DOHH2 (cell line): ENCODE results near the gene CCDC17.

ENCODE experiments used
- H3F3A ChIP-seq: fragments of 200-600 bp; sonication (generic), shearing (Covaris generic); 2 replicates; pipeline ENCODE4 v1.6.0; 2016; ENCODE audit warnings: antibody characterized with exemption, mild to moderate bottlenecking; ENCODE audit not compliant: control insufficient read depth, insufficient read depth
- H3K27ac ChIP-seq: fragments of 200-600 bp; sonication (generic); 2 replicates; pipeline ENCODE4 v1.5.1; 2014; ENCODE audit warnings: low read depth, mild to moderate bottlenecking, low read length, moderate library complexity
- H3K27me3 ChIP-seq: fragments of 200-600 bp; sonication (generic); 2 replicates; pipeline ENCODE4 v1.6.1; 2014; ENCODE audit warnings: mild to moderate bottlenecking, low read length, mixed read lengths; ENCODE audit not compliant: control insufficient read depth
- H3K36me3 ChIP-seq: fragments of 200-600 bp; sonication (generic); 2 replicates; pipeline ENCODE4 v1.6.1; 2014; ENCODE audit warnings: mild to moderate bottlenecking, low read length, moderate library complexity, mixed read lengths; ENCODE audit not compliant: control insufficient read depth
- H3K4me1 ChIP-seq: fragments of 200-600 bp; sonication (generic); 2 replicates; pipeline ENCODE4 v1.6.1; 2014; ENCODE audit warnings: mild to moderate bottlenecking, low read length, mixed read lengths; ENCODE audit not compliant: control insufficient read depth
- H3K4me2 ChIP-seq: fragments of 200-600 bp; sonication (generic); 2 replicates; pipeline ENCODE4 v1.6.0; 2014; ENCODE audit warnings: mild to moderate bottlenecking, low read length, moderate library complexity
- H3K4me3 ChIP-seq: fragments of 200-600 bp; sonication (generic); 2 replicates; pipeline ENCODE4 v1.5.1; 2014; ENCODE audit warnings: mild to moderate bottlenecking, low read length, mixed read lengths
- H3K79me2 ChIP-seq: fragments of 200-600 bp; sonication (generic); 2 replicates; pipeline ENCODE4 v1.6.1; 2014; ENCODE audit warnings: mild to moderate bottlenecking, low read length, mixed read lengths; ENCODE audit not compliant: control insufficient read depth
- H3K9me2 ChIP-seq: fragments of 200-600 bp; sonication (generic); replicated peaks from 2 replicates; pipeline ENCODE4 v1.6.1; 2014; ENCODE audit warnings: mild to moderate bottlenecking, low read length, mixed read lengths; ENCODE audit not compliant: control insufficient read depth
- H3K9me3 ChIP-seq: fragments of 200-600 bp; sonication (generic); 2 replicates; pipeline ENCODE4 v1.6.1; 2014; ENCODE audit warnings: antibody characterized with exemption, low read length, mixed read lengths; ENCODE audit not compliant: control insufficient read depth, insufficient read depth
- H4K20me1 ChIP-seq: fragments of 200-600 bp; sonication (generic); 2 replicates; pipeline ENCODE4 v1.6.0; 2014; ENCODE audit warnings: low read depth, mild to moderate bottlenecking, antibody characterized with exemption, low read length, moderate library complexity; ENCODE audit not compliant: control insufficient read depth, insufficient read depth
- EZH2phosphoT487 ChIP-seq: fragments of 200-600 bp; sonication (generic); IDR thresholded peaks from 2 replicates; pipeline ENCODE4 v1.6.1; 2017; ENCODE audit warnings: borderline replicate concordance, mild to moderate bottlenecking, antibody characterized with exemption, low read length, moderate library complexity, mixed read lengths
- TF ChIP-seq, protein P1 (sequence below): fragments of 200-600 bp; sonication (generic); IDR thresholded peaks from one replicate; pipeline ENCODE4 v1.5.1; 2014; ENCODE audit warnings: antibody characterized with exemption, mild to moderate bottlenecking, low read depth, low read length; ENCODE audit not compliant: poor library complexity, severe bottlenecking

CCDC17 gene

DNA sequence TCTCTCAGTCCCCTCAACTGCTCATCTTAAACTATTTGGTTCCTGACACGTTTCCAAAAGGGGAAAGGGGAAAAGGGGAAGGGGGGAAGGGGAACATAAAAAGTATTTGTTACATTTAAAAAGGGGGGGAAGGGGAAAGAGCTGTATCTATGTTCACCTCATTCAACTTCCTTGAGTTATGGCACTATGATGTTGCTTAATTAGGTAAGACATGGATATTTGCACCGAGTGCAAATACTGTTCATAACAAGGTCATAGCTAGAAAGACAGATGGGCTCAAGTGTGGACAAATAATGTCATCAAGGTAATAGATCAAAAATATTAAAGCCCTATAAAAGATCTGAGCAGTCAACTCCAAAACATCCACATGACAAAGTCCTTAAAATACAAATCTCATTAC, 36.5 kb upstream of the CCDC17 start:
- no peak overlapping the region for H3K4me2 ChIP-seq
- no peaks in the 10 kb centered on the region for H3F3A ChIP-seq
- peaks cover 65% of the 10 kb centered on the region for H3K79me2 ChIP-seq
- no peaks in the 10 kb centered on the region for H3K4me1 ChIP-seq
- peaks cover 75% of the 10 kb centered on the region for H3K36me3 ChIP-seq
- peaks cover 5% of the 10 kb centered on the region; the same call in 1 of the 2 replicates for H4K20me1 ChIP-seq
- H3K27me3 ChIP-seq, result no peaks in the 10 kb centered on the region
- H3K9me3 ChIP-seq, result no peaks in the 10 kb centered on the region
- TF ChIP-seq EZH2phosphoT487, result no peak
- TF ChIP-seq, protein P1, sequence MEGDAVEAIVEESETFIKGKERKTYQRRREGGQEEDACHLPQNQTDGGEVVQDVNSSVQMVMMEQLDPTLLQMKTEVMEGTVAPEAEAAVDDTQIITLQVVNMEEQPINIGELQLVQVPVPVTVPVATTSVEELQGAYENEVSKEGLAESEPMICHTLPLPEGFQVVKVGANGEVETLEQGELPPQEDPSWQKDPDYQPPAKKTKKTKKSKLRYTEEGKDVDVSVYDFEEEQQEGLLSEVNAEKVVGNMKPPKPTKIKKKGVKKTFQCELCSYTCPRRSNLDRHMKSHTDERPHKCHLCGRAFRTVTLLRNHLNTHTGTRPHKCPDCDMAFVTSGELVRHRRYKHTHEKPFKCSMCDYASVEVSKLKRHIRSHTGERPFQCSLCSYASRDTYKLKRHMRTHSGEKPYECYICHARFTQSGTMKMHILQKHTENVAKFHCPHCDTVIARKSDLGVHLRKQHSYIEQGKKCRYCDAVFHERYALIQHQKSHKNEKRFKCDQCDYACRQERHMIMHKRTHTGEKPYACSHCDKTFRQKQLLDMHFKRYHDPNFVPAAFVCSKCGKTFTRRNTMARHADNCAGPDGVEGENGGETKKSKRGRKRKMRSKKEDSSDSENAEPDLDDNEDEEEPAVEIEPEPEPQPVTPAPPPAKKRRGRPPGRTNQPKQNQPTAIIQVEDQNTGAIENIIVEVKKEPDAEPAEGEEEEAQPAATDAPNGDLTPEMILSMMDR, result no peak
- no peaks in the 10 kb centered on the region for H3K9me2 ChIP-seq
- H3K4me3 ChIP-seq, result no peak overlapping the region
- H3K27ac ChIP-seq, result no peak overlapping the region

DNA sequence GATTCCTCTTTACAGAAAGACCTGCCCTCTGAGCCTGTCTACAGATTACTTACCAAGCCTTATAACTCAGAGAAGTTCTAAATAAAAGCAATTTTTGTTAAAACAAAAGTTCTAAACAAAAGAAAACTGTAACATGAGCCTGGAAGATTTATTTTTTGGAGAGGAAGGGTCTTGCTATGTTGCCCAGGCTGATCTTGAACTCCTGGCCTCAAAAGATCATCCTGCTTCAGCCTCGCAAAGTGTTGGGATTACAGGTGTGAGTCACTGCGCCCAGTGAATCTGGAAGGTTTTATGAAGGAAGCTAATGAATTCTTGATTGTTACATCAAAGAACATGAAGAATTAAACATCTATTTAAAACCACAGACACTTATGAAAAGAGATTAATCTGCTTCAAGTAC, 35.4 kb upstream of the CCDC17 start:
- Histone ChIP-seq H3K27me3 (no peaks in the 10 kb centered on the region), H3K4me2 (no peak overlapping the region), H3K9me2 (no peaks in the 10 kb centered on the region), H3K4me1 (no peaks in the 10 kb centered on the region), H4K20me1 (peaks cover 5% of the 10 kb centered on the region; the same call in 1 of the 2 replicates), H3K4me3 (no peak overlapping the region), H3K36me3 (peaks cover 86% of the 10 kb centered on the region), H3K79me2 (peaks cover 54% of the 10 kb centered on the region), H3F3A (no peaks in the 10 kb centered on the region), H3K9me3 (no peaks in the 10 kb centered on the region), H3K27ac (no peak overlapping the region)
- TF ChIP-seq EZH2phosphoT487, result no peak
- TF ChIP-seq, protein P1, result no peak

DNA sequence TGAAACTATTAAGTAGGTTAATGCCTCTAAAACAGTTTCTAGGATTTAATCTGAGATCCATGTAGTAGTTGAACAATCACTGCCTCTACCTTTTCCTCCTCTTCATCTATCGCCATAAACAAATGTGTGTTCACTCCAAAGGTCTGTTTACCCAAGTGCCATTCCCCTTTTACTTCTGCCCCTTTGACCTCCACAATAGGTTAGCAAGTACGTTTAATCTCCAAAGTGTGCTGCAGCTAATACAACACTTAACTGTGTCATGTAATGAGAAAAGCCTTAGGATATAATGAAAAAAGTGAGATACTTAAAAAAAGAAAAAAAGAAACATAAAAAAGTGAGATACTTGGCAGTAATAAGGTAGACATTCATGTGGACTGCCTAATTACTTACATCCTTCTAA, 34.3 kb upstream of the CCDC17 start:
- Histone ChIP-seq H4K20me1 (peaks cover 2% of the 10 kb centered on the region; the same call in 1 of the 2 replicates), H3K9me3 (no peaks in the 10 kb centered on the region), H3K27me3 (no peaks in the 10 kb centered on the region), H3F3A (no peaks in the 10 kb centered on the region), H3K9me2 (no peaks in the 10 kb centered on the region), H3K4me1 (no peaks in the 10 kb centered on the region), H3K4me2 (no peak overlapping the region), H3K36me3 (peaks cover 87% of the 10 kb centered on the region), H3K79me2 (peaks cover 43% of the 10 kb centered on the region), H3K27ac (no peak overlapping the region), H3K4me3 (no peak overlapping the region)
- TF ChIP-seq, protein P1, result no peak
- TF ChIP-seq EZH2phosphoT487, result no peak

DNA sequence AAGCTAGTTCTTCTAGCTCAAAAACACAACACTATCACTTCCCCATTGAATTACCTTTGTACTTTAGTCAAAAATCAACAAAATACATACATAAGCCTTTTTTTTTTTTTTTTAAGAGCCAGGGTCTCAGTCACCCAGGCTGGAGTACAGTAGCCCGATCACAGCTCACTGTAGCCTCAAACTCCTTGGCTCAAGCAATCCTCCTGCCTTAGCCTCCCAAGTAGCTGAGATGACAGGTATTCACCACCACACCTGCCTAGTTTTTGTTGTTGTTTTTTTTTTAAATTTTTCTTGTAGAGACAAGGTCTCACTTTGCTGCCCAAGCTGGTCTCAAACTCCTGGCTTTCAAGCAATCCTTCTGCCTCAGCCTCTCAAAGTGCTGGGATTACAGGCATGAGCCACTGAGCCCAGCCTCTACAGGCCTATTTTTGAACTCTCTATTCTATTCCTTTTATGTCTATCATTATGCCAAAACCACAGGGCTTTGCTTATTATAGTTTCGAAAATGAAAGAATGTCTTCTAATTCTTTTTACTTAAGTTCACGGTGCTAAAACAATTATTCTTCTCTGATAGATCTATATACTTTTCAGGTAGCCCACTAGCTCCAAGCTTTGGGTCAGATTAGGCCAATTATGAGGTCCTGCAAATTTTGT, 32.8 kb upstream of the CCDC17 start:
- Histone ChIP-seq H3K4me3 (no peak overlapping the region), H3K9me3 (no peaks in the 10 kb centered on the region), H3K36me3 (peaks cover 92% of the 10 kb centered on the region), H3K79me2 (peaks cover 38% of the 10 kb centered on the region), H3K27me3 (no peaks in the 10 kb centered on the region), H3F3A (no peaks in the 10 kb centered on the region), H3K4me2 (no peak overlapping the region), H3K9me2 (no peaks in the 10 kb centered on the region), H4K20me1 (no peaks in the 10 kb centered on the region), H3K27ac (no peak overlapping the region), H3K4me1 (no peaks in the 10 kb centered on the region)
- no peak for TF ChIP-seq EZH2phosphoT487
- TF ChIP-seq, protein P1, result no peak
